Right atrium auricular region (tissue), 2 donors: ENCODE results near the gene SYNM. TPM values are rescaled to one million over a fixed set of nuclear protein-coding genes. Genes with fewer than 3 reads are reported as not detected.

ENCODE experiments used
- DNase-seq: peaks from one replicate; pipeline ENCODE4 v3.0.0-alpha.2; 2019; ENCODE audit warnings: low spot score
- H3K27ac ChIP-seq, 2 donors: fragments of 200-600 bp; sonication (generic); 1 replicate in 1 of 2; 2 replicates in 1 of 2; pipeline ENCODE4 v1.5.1; 2016 to 2019
- H3K27me3 ChIP-seq, 2 donors: fragments of 200-600 bp; sonication (generic); one replicate each; pipeline versions ENCODE4 v1.5.1 to v1.6.0; 2017 to 2019
- H3K36me3 ChIP-seq: fragments of 200-600 bp; sonication (generic); one replicate; pipeline ENCODE4 v1.5.1; 2016
- H3K4me1 ChIP-seq, 2 donors: fragments of 200-600 bp; sonication (generic); one replicate each; pipeline versions ENCODE4 v1.5.1 to v1.6.0; 2017 to 2019
- H3K4me3 ChIP-seq, 2 donors: fragments of 200-600 bp; sonication (generic); 1 replicate in 1 of 2; 2 replicates in 1 of 2; pipeline ENCODE4 v1.5.1; 2017 to 2019; ENCODE audit warnings: mild to moderate bottlenecking in 1 of 2, moderate library complexity in 1 of 2
- H3K9me3 ChIP-seq, 2 donors: fragments of 200-600 bp; sonication (generic); one replicate each; pipeline ENCODE4 v1.5.1; 2019
- CTCF ChIP-seq, 2 donors: fragments of 200-600 bp; sonication (generic); IDR thresholded peaks; one replicate each; pipeline ENCODE4 v1.5.1; 2019; ENCODE audit warnings: antibody characterized with exemption in 2 of 2
- total RNA-seq, 2 donors: library from RNA; depleted of rRNA; stranded (reverse); fragments of >200 nt; gene quantifications; one replicate each; pipeline ENCODE4 v1.1.0, GENCODE V29; 2016

Gene SYNM
- total RNA-seq, 2 donors from 2014 or later = 211 to 258 TPM

GRCh38 chr15:99090011-99090699, 14.7 kb upstream of the SYNM start:
- TF ChIP-seq CTCF (IDR thresholded peaks at IDR 0.05) = no peak
- no peaks in the 10 kb centered on the region for H3K27me3 ChIP-seq
- H3K4me1 ChIP-seq = no peaks in the 10 kb centered on the region
- H3K4me3 ChIP-seq = no peak overlapping the region
- no peaks in the 10 kb centered on the region for H3K36me3 ChIP-seq
- DNase-seq = peak; percentile 13
- H3K9me3 ChIP-seq = no peaks in the 10 kb centered on the region
- H3K27ac ChIP-seq = no peak overlapping the region

- H3K4me3 ChIP-seq = no peak overlapping the region
- peak; percentile 47 for DNase-seq
- H3K27me3 ChIP-seq = no peaks in the 10 kb centered on the region
- no peaks in the 10 kb centered on the region for H3K9me3 ChIP-seq
- H3K4me1 ChIP-seq = no peaks in the 10 kb centered on the region
- TF ChIP-seq CTCF (IDR thresholded peaks at IDR 0.05) = no peak
- H3K27ac ChIP-seq = no peak overlapping the region
- no peaks in the 10 kb centered on the region for H3K36me3 ChIP-seq
Observed at GRCh38 chr15:99090938-99091337, 13.9 kb upstream of the SYNM start.

- H3K4me3 ChIP-seq = no peak overlapping the region
- DNase-seq = peak; percentile 36
- H3K36me3 ChIP-seq = no peaks in the 10 kb centered on the region
- no peaks in the 10 kb centered on the region for H3K4me1 ChIP-seq
- TF ChIP-seq CTCF (IDR thresholded peaks at IDR 0.05) = no peak
- no peaks in the 10 kb centered on the region for H3K27me3 ChIP-seq
- H3K27ac ChIP-seq = no peak overlapping the region
- no peaks in the 10 kb centered on the region for H3K9me3 ChIP-seq
Observed at GRCh38 chr15:99092554-99093172, 12.2 kb upstream of the SYNM start.

- no peak overlapping the region for H3K27ac ChIP-seq
- no peaks in the 10 kb centered on the region for H3K27me3 ChIP-seq
- DNase-seq = no peak
- TF ChIP-seq CTCF (IDR thresholded peaks at IDR 0.05) = no peak
- no peaks in the 10 kb centered on the region for H3K36me3 ChIP-seq
- no peak overlapping the region for H3K4me3 ChIP-seq
- no peaks in the 10 kb centered on the region for H3K9me3 ChIP-seq
- H3K4me1 ChIP-seq = peaks cover 0 to 6% of the 10 kb centered on the region in 2 donors
Observed at GRCh38 chr15:99095626-99096025, 9.3 kb upstream of the SYNM start.

- no peaks in the 10 kb centered on the region for H3K27me3 ChIP-seq
- no peak for TF ChIP-seq CTCF (IDR thresholded peaks at IDR 0.05)
- peak; percentile 54 for DNase-seq
- H3K4me1 ChIP-seq = peaks cover 0 to 9% of the 10 kb centered on the region in 2 donors
- H3K27ac ChIP-seq = no peak overlapping the region
- no peak overlapping the region for H3K4me3 ChIP-seq
- no peaks in the 10 kb centered on the region for H3K9me3 ChIP-seq
- no peaks in the 10 kb centered on the region for H3K36me3 ChIP-seq
Observed at GRCh38 chr15:99096173-99096893, 8.5 kb upstream of the SYNM start.
